ENCODE results near the gene SPATA18. TPM values are rescaled to one million over a fixed set of nuclear protein-coding genes. Genes with fewer than 3 reads are reported as not detected.
"Not testable (repeated sequence)": the region's sequence is repeated elsewhere in the genome, so short reads cannot be mapped to it uniquely, and the experiment has no call there.

Gene SPATA18
- total RNA-seq, 6 experiments from 2014 or later: 6.9 to 12.9 (median 12.0) TPM

GRCh38 chr4:52071791-52072546 lies 20.9 kb downstream of the SPATA18 start:
- Mint-ChIP-seq H3K9me3 (no peaks in the 10 kb centered on the region), H3K4me1 (ENCODE audit: low read depth) (no peaks in the 10 kb centered on the region), H3K4me3 (no peak overlapping the region), H3K27ac (no peak overlapping the region), H3K36me3 (ENCODE audit: low read depth) (no peaks in the 10 kb centered on the region), H3K27me3 (ENCODE audit: insufficient read depth) (peaks cover 4% of the 10 kb centered on the region)
- TF ChIP-seq CTCF (IDR thresholded peaks at IDR 0.05): no peak
- DNase-seq: no peak

- Mint-ChIP-seq H3K4me1 (ENCODE audit: low read depth) (no peaks in the 10 kb centered on the region), H3K27me3 (ENCODE audit: insufficient read depth) (peaks cover 2% of the 10 kb centered on the region; the same call in 1 of the 2 replicates), H3K36me3 (ENCODE audit: low read depth) (no peaks in the 10 kb centered on the region), H3K27ac (no peak overlapping the region), H3K4me3 (no peak overlapping the region), H3K9me3 (no peaks in the 10 kb centered on the region)
- DNase-seq: no peak
- no peak for TF ChIP-seq CTCF (IDR thresholded peaks at IDR 0.05)
Observed at GRCh38 chr4:52076731-52077130, 25.6 kb downstream of the SPATA18 start.

- H3K36me3 Mint-ChIP-seq (ENCODE audit: low read depth): no peaks in the 10 kb centered on the region
Observed at GRCh38 chr4:52079659-52080058, 28.6 kb downstream of the SPATA18 start.

GRCh38 chr4:52081216-52081615 lies 30.1 kb downstream of the SPATA18 start:
- Mint-ChIP-seq H3K4me3 (no peak overlapping the region), H3K27ac (no peak overlapping the region), H3K27me3 (ENCODE audit: insufficient read depth) (no peaks in the 10 kb centered on the region), H3K9me3 (no peaks in the 10 kb centered on the region), H3K4me1 (ENCODE audit: low read depth) (no peaks in the 10 kb centered on the region), H3K36me3 (ENCODE audit: low read depth) (no peaks in the 10 kb centered on the region)
- no peak for DNase-seq
- TF ChIP-seq CTCF (IDR thresholded peaks at IDR 0.05): no peak

More at GRCh38 chr4:52079659-52080058, 28.6 kb downstream of the SPATA18 start:
- no peak for TF ChIP-seq CTCF (IDR thresholded peaks at IDR 0.05)
- Mint-ChIP-seq H3K4me3 (no peak overlapping the region), H3K9me3 (no peaks in the 10 kb centered on the region), H3K27me3 (ENCODE audit: insufficient read depth) (peaks cover 2% of the 10 kb centered on the region; the same call in 1 of the 2 replicates), H3K4me1 (ENCODE audit: low read depth) (no peaks in the 10 kb centered on the region), H3K27ac (no peak overlapping the region)
- no peak for DNase-seq

- H3K36me3 Mint-ChIP-seq (ENCODE audit: low read depth); H3K4me1 Mint-ChIP-seq (ENCODE audit: low read depth); H3K27ac Mint-ChIP-seq; H3K27me3 Mint-ChIP-seq (ENCODE audit: insufficient read depth); H3K9me3 Mint-ChIP-seq; DNase-seq; H3K4me3 Mint-ChIP-seq: not testable (repeated sequence)
Observed at GRCh38 chr4:52086425-52086824, 35.3 kb downstream of the SPATA18 start.

- no peak overlapping the region for H3K27ac Mint-ChIP-seq
- no peaks in the 10 kb centered on the region for H3K27me3 Mint-ChIP-seq (ENCODE audit: insufficient read depth)
- peaks cover 7% of the 10 kb centered on the region for H3K4me1 Mint-ChIP-seq (ENCODE audit: low read depth)
- no peak for TF ChIP-seq CTCF (IDR thresholded peaks at IDR 0.05)
- DNase-seq: peak; percentile 6
- no peaks in the 10 kb centered on the region for H3K36me3 Mint-ChIP-seq (ENCODE audit: low read depth)
- H3K4me3 Mint-ChIP-seq: no peak overlapping the region
- no peaks in the 10 kb centered on the region for H3K9me3 Mint-ChIP-seq
Observed at GRCh38 chr4:52091801-52092200, 40.7 kb downstream of the SPATA18 start.

Measured in HFFc6 (cell line).